Measurements from ENCODE around the gene RNGTT. TPM values are rescaled to one million over a fixed set of nuclear protein-coding genes. Genes with fewer than 3 reads are reported as not detected.

RNGTT gene
- total and polyA plus RNA-seq, 8 donors = 1.7 to 6.1 (median 2.9) TPM

- H3K27ac ChIP-seq = no peak overlapping the region
- no peaks in the 10 kb centered on the region for H3K27me3 ChIP-seq
- no peak for FAIRE-seq
- no peak overlapping the region for H3K4me3 ChIP-seq
- TF ChIP-seq CTCF (IDR thresholded peaks at IDR 0.05) = no peak
- 95 to 97% methylated on average over 2 of the region's 2 CpGs for whole genome bisulfite sequencing, 2 donors
- H3K4me1 ChIP-seq = peaks cover 5 to 7% (median 7%) of the 10 kb centered on the region in 3 donors
- no peak for DNase-seq
- no peak for ATAC-seq
- intact Hi-C loops (cut with DNase I) = no loop called here
- H3K9me3 ChIP-seq = no peaks in the 10 kb centered on the region
- no peaks in the 10 kb centered on the region for H3K36me3 ChIP-seq
These were observed 2.3 kb upstream of the RNGTT start for GRCh38 chr6:88965691-88966090.

- intact Hi-C loops (cut with DNase I) = no loop called here
- Histone ChIP-seq H3K9me3 (no peaks in the 10 kb centered on the region), H3K27ac (no peak overlapping the region), H3K36me3 (no peaks in the 10 kb centered on the region), H3K4me1 (peaks cover 9 to 12% (median 11%) of the 10 kb centered on the region in 3 donors), H3K4me3 (peak overlapping the region in 2 of 4 donors; percentile 90 to 98), H3K27me3 (no peaks in the 10 kb centered on the region)
- 46 to 53% methylated on average over 5 of the region's 5 CpGs for WGBS, 2 donors
- FAIRE-seq = no peak
- no peak for TF ChIP-seq CTCF (IDR thresholded peaks at IDR 0.05)
- ATAC-seq = no peak
- DNase-seq = no peak
These were observed 1.1 kb upstream of the RNGTT start for GRCh38 chr6:88964509-88964908.

- Histone ChIP-seq H3K4me1 (peaks cover 9 to 12% (median 11%) of the 10 kb centered on the region in 3 donors), H3K36me3 (no peaks in the 10 kb centered on the region), H3K4me3 (no peak overlapping the region), H3K9me3 (no peaks in the 10 kb centered on the region), H3K27ac (no peak overlapping the region), H3K27me3 (no peaks in the 10 kb centered on the region)
- no peak for TF ChIP-seq CTCF (IDR thresholded peaks at IDR 0.05)
- no peak for ATAC-seq
- no peak for DNase-seq
- intact Hi-C loops (cut with DNase I) = no loop called here
- FAIRE-seq = no peak
These were observed 4.6 kb downstream of the RNGTT start for GRCh38 chr6:88958842-88959241.

- DNase-seq (no peak), FAIRE-seq (no peak), ATAC-seq (no peak)
- intact Hi-C loops (cut with DNase I) = no loop called here
- Histone ChIP-seq H3K4me3 (no peak overlapping the region), H3K9me3 (no peaks in the 10 kb centered on the region), H3K36me3 (no peaks in the 10 kb centered on the region), H3K27ac (no peak overlapping the region), H3K4me1 (no peaks in the 10 kb centered on the region), H3K27me3 (no peaks in the 10 kb centered on the region)
- WGBS, 2 donors = 94 to 96% methylated on average over 2 of the region's 2 CpGs
- no peak for TF ChIP-seq CTCF (IDR thresholded peaks at IDR 0.05)
These were observed 9.7 kb downstream of the RNGTT start for GRCh38 chr6:88953550-88954386.

GRCh38 chr6:88952065-88952704, 11.2 kb downstream of the RNGTT start:
- no peak for FAIRE-seq
- 96 to 100% methylated on average over 1 of the region's 1 CpG for WGBS, 2 donors
- H3K36me3 ChIP-seq = no peaks in the 10 kb centered on the region

More at GRCh38 chr6:88952065-88952704, 11.2 kb downstream of the RNGTT start:
- DNase-seq = no peak
- H3K4me1 ChIP-seq = no peaks in the 10 kb centered on the region
- intact Hi-C loops (cut with DNase I) = no loop called here
- H3K4me3 ChIP-seq = no peak overlapping the region
- H3K27ac ChIP-seq = no peak overlapping the region
- H3K27me3 ChIP-seq = no peaks in the 10 kb centered on the region
- no peak for TF ChIP-seq CTCF (IDR thresholded peaks at IDR 0.05)
- ATAC-seq = no peak
- H3K9me3 ChIP-seq = no peaks in the 10 kb centered on the region

All from pancreas (tissue), 10 donors.